A549 (cell line): ENCODE results near the gene ADAMTS20. TPM values are rescaled to one million over a fixed set of nuclear protein-coding genes. Genes with fewer than 3 reads are reported as not detected.

Experiments
- ATAC-seq, 2 experiments: fragments of 200-7000 bp in 1 of 2; fragments of >200 bp in 1 of 2; cut with Nextera tagmentation in 1 of 2; cut with Tn5 transposase in 1 of 2; 3 replicates each; pipeline versions ENCODE4 v1.8.0 to v1.9.1; 2018 to 2020; ENCODE audit warnings: mild to moderate bottlenecking in 1 of 2, moderate library complexity in 1 of 2
- CTCF ChIA-PET: fragments of 300-600 bp; sonication (Branson Sonifier 250); formaldehyde crosslinking; extraction: SDS; loops from one replicate; lab custom pipeline; 2021; ENCODE audit warnings: antibody characterized with exemption, inconsistent platforms; lab: Yijun Ruan, JAX
- POLR2A ChIA-PET: fragments of 350-600 bp; formaldehyde crosslinking; extraction: SDS; loops from one replicate; lab custom pipeline; 2021; ENCODE audit warnings: antibody characterized with exemption, inconsistent platforms; lab: Yijun Ruan, JAX
- DNase-seq, 2 experiments: peaks; one replicate each; pipeline versions ENCODE4 v3.0.0 to v3.0.0-alpha.2; 2011 to 2016; ENCODE audit warnings: low read depth in 1 of 2, low spot score in 1 of 2
- FAIRE-seq: peaks from 2 replicates; lab custom pipeline; 2011; peaks lifted over from hg19 to GRCh38; lab: Jason Lieb, UNC
- H3K27ac ChIP-seq, 2 experiments: fragments of >200 bp; sonication (Bioruptor Twin); formaldehyde crosslinking; 3 replicates each; pipeline ENCODE4 v1.5.1; 2016 to 2017
- H3K4me1 ChIP-seq: fragments of >200 bp; sonication (Bioruptor Twin); formaldehyde crosslinking; 3 replicates; pipeline ENCODE4 v1.6.1; 2016
- H3K4me2 ChIP-seq: fragments of >200 bp; sonication (Bioruptor Twin); formaldehyde crosslinking; 3 replicates; pipeline ENCODE4 v1.6.1; 2016
- H3K4me3 ChIP-seq: fragments of >200 bp; sonication (Bioruptor Twin); formaldehyde crosslinking; 3 replicates; pipeline ENCODE4 v1.5.1; 2016
- H3K9me3 ChIP-seq: fragments of >200 bp; sonication (Bioruptor Twin); formaldehyde crosslinking; 3 replicates; pipeline ENCODE4 v1.6.1; 2016
- CEBPB ChIP-seq, 2 experiments: fragments of >200 bp in 1 of 2; sonication (Bioruptor Twin) in 1 of 2; formaldehyde crosslinking in 1 of 2; IDR thresholded peaks; 2 replicates each; pipeline ENCODE4 v1.6.1; 2012 to 2016
- EHF ChIP-seq: fragments of 250-450 bp; sonication (Bioruptor Pico); IDR thresholded peaks from 2 replicates; pipeline ENCODE4 v1.5.0; 2020; ENCODE audit warnings: mild to moderate bottlenecking
- HEYL ChIP-seq: fragments of 250-450 bp; sonication (Bioruptor Pico); IDR thresholded peaks from 2 replicates; pipeline ENCODE4 v1.8.0; 2021; ENCODE audit warnings: mild to moderate bottlenecking, moderate library complexity
- HOXB13 ChIP-seq: fragments of 250-450 bp; sonication (Bioruptor Pico); IDR thresholded peaks from 2 replicates; pipeline ENCODE4 v1.5.0; 2020; ENCODE audit warnings: low read depth, mild to moderate bottlenecking, moderate library complexity
- JUN ChIP-seq, 2 experiments: fragments of >200 bp; sonication (Bioruptor Twin); formaldehyde crosslinking; IDR thresholded peaks; 2 replicates in 1 of 2; 3 replicates in 1 of 2; pipeline ENCODE4 v1.6.1; 2016 to 2017
- MAFK ChIP-seq: fragments of 450-650 bp; IDR thresholded peaks from 2 replicates; pipeline ENCODE4 v1.6.1; 2014; ENCODE audit not compliant: partially characterized antibody
- MYC ChIP-seq: IDR thresholded peaks from 2 replicates; pipeline ENCODE4 v1.6.1; 2012; ENCODE audit warnings: mild to moderate bottlenecking, inconsistent platforms, low read length, improper control_type of control experiment, borderline replicate concordance
- PHF8 ChIP-seq: fragments of 200-600 bp; sonication (generic); IDR thresholded peaks from 2 replicates; pipeline ENCODE4 v1.6.1; 2016; ENCODE audit warnings: low read depth, mild to moderate bottlenecking, antibody characterized with exemption, moderate library complexity, borderline replicate concordance
- RAD21 ChIP-seq, 2 experiments: fragments of >200 bp in 1 of 2; sonication (Bioruptor Twin) in 1 of 2; formaldehyde crosslinking in 1 of 2; IDR thresholded peaks in 1 of 2; conservative IDR thresholded peaks in 1 of 2; 2 replicates in 1 of 2; 3 replicates in 1 of 2; pipeline ENCODE4 v1.6.1; 2012 to 2018; ENCODE audit warnings: inconsistent platforms in 1 of 2
- RARB ChIP-seq: fragments of 250-450 bp; sonication (Bioruptor Pico); IDR thresholded peaks from 2 replicates; pipeline ENCODE4 v1.8.0; 2021; ENCODE audit warnings: mild to moderate bottlenecking, moderate library complexity
- TFCP2L1 ChIP-seq: fragments of 250-450 bp; sonication (Bioruptor Pico); IDR thresholded peaks from 2 replicates; pipeline ENCODE4 v1.5.0; 2021; ENCODE audit warnings: mild to moderate bottlenecking
- WGBS: methylation state at CpG from one replicate; pipeline ENCODE4 v1.1.6; 2017; ENCODE audit errors: missing lambda C conversion rate; 5-methylcytosine and 5-hydroxymethylcytosine counted together
- polyA plus RNA-seq, 4 experiments: library from polyadenylated mRNA; depleted of rRNA in 3 of 4; stranded (reverse); fragments of >200 nt; fragmentation: RNase III in 1 of 4; extraction: RNeasy Plus Mini Kit Qiagen cat#74134 plus additional on column Dnase treatment in 1 of 4; gene quantifications; 2 replicates in 3 of 4; 3 replicates in 1 of 4; pipeline ENCODE4 v1.2.3, GENCODE V29; 2011 to 2017
- TF ChIP-seq, protein P1 (sequence below): fragments of 250-450 bp; sonication (Bioruptor Pico); IDR thresholded peaks from 2 replicates; pipeline ENCODE4 v1.5.0; 2020; ENCODE audit warnings: low read depth, mild to moderate bottlenecking, moderate library complexity
- TF ChIP-seq, protein P2 (sequence below): fragments of 250-450 bp; sonication (Bioruptor Pico); IDR thresholded peaks from 2 replicates; pipeline ENCODE4 v1.5.0; 2021; ENCODE audit warnings: mild to moderate bottlenecking, moderate library complexity, borderline replicate concordance

Gene ADAMTS20
- polyA plus RNA-seq, 2 of the 4 experiments (the other 2 are of a cell fraction), result not detected

DNA sequence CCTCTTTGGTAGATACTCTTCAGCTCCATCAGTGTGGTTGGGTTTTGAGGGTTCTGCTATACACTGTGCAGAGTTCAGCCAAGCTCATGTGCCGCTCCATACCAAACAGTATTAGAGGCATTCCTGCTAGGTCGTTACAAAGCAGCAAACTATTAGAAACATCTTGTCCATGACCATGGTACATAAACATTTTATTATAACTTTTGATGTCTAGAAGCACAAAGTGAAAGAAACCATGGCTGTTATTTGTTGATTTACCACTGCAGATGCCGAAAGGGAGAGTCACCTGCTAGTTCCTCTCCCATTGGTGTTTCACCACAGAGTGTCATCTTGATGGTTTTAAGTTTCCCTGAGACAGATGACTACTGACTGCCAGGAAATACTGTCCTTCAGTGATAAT, 242.0 kb downstream of the ADAMTS20 start:
- 0 out of 3 replicates have a peak, but pooled peaks cover 3% of the 10 kb centered on the region for H3K4me1 ChIP-seq
- WGBS, result 23% methylated on average over 3 of the region's 3 CpGs
- no peak overlapping the region for H3K4me3 ChIP-seq
- no peak for TF ChIP-seq RAD21 (conservative IDR thresholded peaks at IDR 0.05 in 1 of 2, IDR thresholded peaks at IDR 0.05 in 1 of 2)
- H3K4me2 ChIP-seq, result no peak overlapping the region
- ChIA-PET CTCF (interaction anchor here (0.6 kb wide), 1 partner anchor 245 kb away, joined by 4 read pairs; no protein-coding TSS in a partner anchor), POLR2A (no interaction called here)
- H3K27ac ChIP-seq, result no peak overlapping the region
- FAIRE-seq (no peak), ATAC-seq (no peak), DNase-seq (no peak)
- no peaks in the 10 kb centered on the region for H3K9me3 ChIP-seq

DNA sequence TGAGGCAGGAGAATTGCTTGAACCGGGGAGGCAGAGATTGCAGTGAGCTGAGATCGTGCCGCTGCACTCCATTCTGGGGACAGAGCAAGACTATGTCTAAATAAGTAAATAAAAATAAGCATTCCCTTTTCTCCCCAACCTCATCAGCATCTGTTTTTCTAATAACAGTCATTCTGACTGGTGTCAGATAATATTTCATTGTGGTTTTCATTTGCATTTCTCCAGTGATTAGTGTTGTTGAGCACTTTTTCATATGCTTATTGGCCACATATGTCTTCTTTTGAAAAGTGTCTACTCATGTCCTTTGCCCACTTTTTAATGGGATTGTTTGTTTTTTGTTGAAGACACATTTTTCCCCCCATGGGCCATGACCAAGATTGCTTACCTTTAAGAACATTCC, 243.2 kb downstream of the ADAMTS20 start:
- H3K4me1 ChIP-seq, result 0 out of 3 replicates have a peak, but pooled peaks cover 3% of the 10 kb centered on the region
- ATAC-seq (no peak), FAIRE-seq (no peak), DNase-seq (no peak)
- ChIA-PET POLR2A (no interaction called here), CTCF (no interaction called here)
- H3K9me3 ChIP-seq, result no peaks in the 10 kb centered on the region
- no peak overlapping the region for H3K4me3 ChIP-seq
- H3K27ac ChIP-seq, result no peak overlapping the region
- TF ChIP-seq HOXB13 (CRISPR knock-in tag), result no peak
- TF ChIP-seq, all 56 proteins: peak for 0
- WGBS, result 64% methylated on average over 3 of the region's 3 CpGs
- no peak overlapping the region for H3K4me2 ChIP-seq

DNA sequence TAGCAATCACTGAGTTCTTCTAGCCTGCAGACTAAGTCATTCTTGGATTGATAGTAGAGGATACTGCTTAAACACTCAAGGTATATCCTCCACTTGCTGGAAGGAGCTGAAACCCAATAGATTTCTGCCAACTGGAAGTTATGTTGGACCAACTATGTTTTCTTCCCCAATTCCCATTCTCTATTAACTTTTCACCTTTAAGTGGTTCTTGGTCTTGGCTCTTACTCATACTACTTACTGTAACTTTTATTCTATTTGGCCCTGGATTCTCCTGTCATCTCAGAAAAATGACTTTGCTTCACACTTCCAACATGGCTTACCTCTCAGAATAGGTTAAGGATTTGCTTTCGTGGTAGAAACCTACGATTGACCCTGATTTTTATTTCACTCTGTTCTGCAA, 244.9 kb downstream of the ADAMTS20 start:
- no peak for ATAC-seq

DNA sequence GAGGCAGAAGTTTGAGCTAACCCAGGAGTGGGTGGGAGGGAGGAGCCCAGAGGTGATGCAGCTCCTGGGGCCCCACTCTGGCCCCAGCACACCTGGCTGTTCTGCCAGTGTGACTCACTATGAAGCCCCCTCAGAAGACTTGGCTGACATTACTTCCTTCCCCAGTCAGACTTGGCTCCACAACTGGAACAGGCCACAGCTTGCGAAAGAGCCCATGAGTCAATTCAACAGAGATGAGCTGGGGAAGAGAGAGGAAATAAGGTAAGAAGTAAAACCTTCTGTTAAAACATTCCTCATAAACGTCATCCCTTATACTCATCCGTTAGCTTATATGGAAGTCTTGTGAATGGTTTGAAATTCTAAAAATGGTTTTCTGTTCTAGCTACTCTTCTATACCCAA, 245.9 kb downstream of the ADAMTS20 start:
- Histone ChIP-seq H3K4me2 (no peak overlapping the region), H3K27ac (no peak overlapping the region), H3K9me3 (0 out of 3 replicates have a peak, but pooled peaks cover 3% of the 10 kb centered on the region), H3K4me1 (0 out of 3 replicates have a peak, but pooled peaks cover 3% of the 10 kb centered on the region), H3K4me3 (no peak overlapping the region)
- ChIA-PET POLR2A (no interaction called here), CTCF (no interaction called here)
- TF ChIP-seq CEBPB (IDR thresholded peaks at IDR 0.05) (peak in 1 of 2 experiments; percentile 59; a peak in 2 of 4 replicates), JUN (IDR thresholded peaks at IDR 0.05) (no peak)
- WGBS, result 33% methylated on average over 3 of the region's 3 CpGs
- DNase-seq (peak; percentile 9 to 10), ATAC-seq (peak in 1 of 2 experiments; percentile 56; a peak in 2 of 6 replicates), FAIRE-seq (no peak)

More for the DNA sequence above, 244.9 kb downstream of the ADAMTS20 start:
- H3K9me3 ChIP-seq, result 0 out of 3 replicates have a peak, but pooled peaks cover under 1% of the 10 kb centered on the region
- FAIRE-seq, result peak; percentile 51
- 5% methylated on average over 2 of the region's 2 CpGs for WGBS
- no peak overlapping the region for H3K4me3 ChIP-seq
- ChIA-PET CTCF (no interaction called here), POLR2A (no interaction called here)
- no peak overlapping the region for H3K4me2 ChIP-seq
- H3K4me1 ChIP-seq, result 0 out of 3 replicates have a peak, but pooled peaks cover 3% of the 10 kb centered on the region
- TF ChIP-seq RARB (CRISPR knock-in tag) (no peak), MAFK (no peak), PHF8 (no peak), HOXB13 (CRISPR knock-in tag) (no peak), RAD21 (conservative IDR thresholded peaks at IDR 0.05 in 1 of 2, IDR thresholded peaks at IDR 0.05 in 1 of 2) (no peak), MYC (no peak), TFCP2L1 (CRISPR knock-in tag) (no peak), EHF (CRISPR knock-in tag) (no peak), HEYL (no peak)
- TF ChIP-seq, protein P1, sequence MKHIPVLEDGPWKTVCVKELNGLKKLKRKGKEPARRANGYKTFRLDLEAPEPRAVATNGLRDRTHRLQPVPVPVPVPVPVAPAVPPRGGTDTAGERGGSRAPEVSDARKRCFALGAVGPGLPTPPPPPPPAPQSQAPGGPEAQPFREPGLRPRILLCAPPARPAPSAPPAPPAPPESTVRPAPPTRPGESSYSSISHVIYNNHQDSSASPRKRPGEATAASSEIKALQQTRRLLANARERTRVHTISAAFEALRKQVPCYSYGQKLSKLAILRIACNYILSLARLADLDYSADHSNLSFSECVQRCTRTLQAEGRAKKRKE, result no peak
- TF ChIP-seq, protein P2, sequence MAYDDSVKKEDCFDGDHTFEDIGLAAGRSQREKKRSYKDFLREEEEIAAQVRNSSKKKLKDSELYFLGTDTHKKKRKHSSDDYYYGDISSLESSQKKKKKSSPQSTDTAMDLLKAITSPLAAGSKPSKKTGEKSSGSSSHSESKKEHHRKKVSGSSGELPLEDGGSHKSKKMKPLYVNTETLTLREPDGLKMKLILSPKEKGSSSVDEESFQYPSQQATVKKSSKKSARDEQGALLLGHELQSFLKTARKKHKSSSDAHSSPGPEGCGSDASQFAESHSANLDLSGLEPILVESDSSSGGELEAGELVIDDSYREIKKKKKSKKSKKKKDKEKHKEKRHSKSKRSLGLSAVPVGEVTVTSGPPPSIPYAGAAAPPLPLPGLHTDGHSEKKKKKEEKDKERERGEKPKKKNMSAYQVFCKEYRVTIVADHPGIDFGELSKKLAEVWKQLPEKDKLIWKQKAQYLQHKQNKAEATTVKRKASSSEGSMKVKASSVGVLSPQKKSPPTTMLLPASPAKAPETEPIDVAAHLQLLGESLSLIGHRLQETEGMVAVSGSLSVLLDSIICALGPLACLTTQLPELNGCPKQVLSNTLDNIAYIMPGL (CRISPR knock-in tag), result no peak
- DNase-seq, result no peak
- no peak overlapping the region for H3K27ac ChIP-seq
